Subcutaneous abdominal adipose tissue (tissue), 5 donors: ENCODE measurements around the gene PHF3.

Source experiments
- H3K27ac ChIP-seq: one replicate; pipeline ENCODE4 v1.7.0; 2013; ENCODE audit warnings: low read depth, mild to moderate bottlenecking, inconsistent platforms, low read length, moderate library complexity
- H3K27me3 ChIP-seq, 5 donors: one replicate each; pipeline ENCODE4 v1.7.0; 2013; ENCODE audit warnings: low read length in 5 of 5, inconsistent platforms in 1 of 5; ENCODE audit not compliant: control insufficient read depth in 5 of 5, insufficient read depth in 4 of 5
- H3K36me3 ChIP-seq, 5 donors: one replicate each; pipeline ENCODE4 v1.7.0; 2013; ENCODE audit warnings: low read length in 5 of 5; ENCODE audit not compliant: control insufficient read depth in 5 of 5, insufficient read depth in 5 of 5
- H3K4me1 ChIP-seq, 5 donors: one replicate each; pipeline ENCODE4 v1.7.0; 2013; ENCODE audit warnings: low read length in 5 of 5, mild to moderate bottlenecking in 3 of 5, moderate library complexity in 1 of 5; ENCODE audit not compliant: control insufficient read depth in 5 of 5, insufficient read depth in 5 of 5
- H3K4me3 ChIP-seq, 5 donors: one replicate each; pipeline ENCODE4 v1.7.0; 2013; ENCODE audit warnings: low read length in 5 of 5, low read depth in 1 of 5
- H3K9ac ChIP-seq, 5 donors: one replicate each; pipeline ENCODE4 v1.7.0; 2013; ENCODE audit warnings: low read length in 5 of 5, mild to moderate bottlenecking in 4 of 5, moderate library complexity in 3 of 5
- H3K9me3 ChIP-seq, 5 donors: one replicate each; pipeline ENCODE4 v1.7.0; 2013; ENCODE audit warnings: low read length in 5 of 5; ENCODE audit not compliant: control insufficient read depth in 5 of 5
- donor health status: healthy.
- donor health status: healthy.
- donor health status: healthy.
- donor health status: healthy.
- donor health status: healthy.

PHF3 gene

GRCh38 chr6:63610944-63611343 is 24.7 kb upstream of the PHF3 start:
- Histone ChIP-seq H3K27ac (no peak overlapping the region), H3K9ac (no peak overlapping the region), H3K9me3 (no peaks in the 10 kb centered on the region), H3K4me1 (no peaks in the 10 kb centered on the region), H3K4me3 (no peak overlapping the region), H3K27me3 (no peaks in the 10 kb centered on the region), H3K36me3 (no peaks in the 10 kb centered on the region)

DNA sequence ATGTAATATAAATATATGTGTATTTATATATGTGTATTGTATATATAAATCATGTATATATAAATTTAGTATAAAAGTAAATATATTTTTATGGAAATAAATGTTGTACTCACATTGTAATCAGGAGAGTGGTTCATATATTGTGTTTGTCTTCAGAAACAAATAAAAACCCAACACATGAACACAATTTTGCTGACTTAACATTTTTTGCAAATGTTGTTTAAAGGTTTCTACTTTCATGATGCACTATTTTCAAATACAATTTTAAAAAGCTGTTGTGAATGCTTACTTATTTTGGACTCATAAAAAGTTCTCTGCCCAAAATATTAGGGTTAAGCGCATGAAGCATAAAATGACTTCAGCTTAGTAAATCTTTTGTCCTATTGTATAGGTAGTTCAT is 24.0 kb upstream of the PHF3 start:
- H3K27ac ChIP-seq: no peak overlapping the region
- no peaks in the 10 kb centered on the region for H3K4me1 ChIP-seq
- H3K27me3 ChIP-seq: no peaks in the 10 kb centered on the region
- H3K4me3 ChIP-seq: no peak overlapping the region
- H3K9ac ChIP-seq: no peak overlapping the region
- H3K9me3 ChIP-seq: no peaks in the 10 kb centered on the region
- H3K36me3 ChIP-seq: no peaks in the 10 kb centered on the region

DNA sequence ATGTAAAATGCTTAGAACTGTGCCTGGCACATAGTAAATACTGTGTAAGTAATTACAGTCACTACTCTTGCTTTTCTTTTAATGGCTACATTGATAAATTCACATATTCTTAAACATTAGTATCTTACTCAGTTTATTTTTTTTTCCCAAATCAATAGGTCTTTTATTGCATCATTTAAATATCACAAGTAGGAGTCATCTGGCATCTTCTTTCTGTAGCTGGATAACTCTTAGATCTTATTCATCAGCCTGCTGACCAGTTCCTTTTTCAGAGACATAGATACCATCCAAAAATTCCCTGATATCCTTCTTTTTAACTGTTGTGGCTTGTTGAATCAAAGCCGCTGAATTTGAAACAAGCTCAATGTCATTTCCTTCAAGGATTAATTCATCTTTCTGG is 20.0 kb upstream of the PHF3 start:
- Histone ChIP-seq H3K4me3 (no peak overlapping the region), H3K27me3 (no peaks in the 10 kb centered on the region), H3K9ac (no peak overlapping the region), H3K36me3 (no peaks in the 10 kb centered on the region), H3K27ac (no peak overlapping the region), H3K9me3 (no peaks in the 10 kb centered on the region), H3K4me1 (no peaks in the 10 kb centered on the region)

- Histone ChIP-seq H3K36me3 (no peaks in the 10 kb centered on the region), H3K27ac (no peak overlapping the region), H3K4me1 (no peaks in the 10 kb centered on the region), H3K4me3 (no peak overlapping the region), H3K9me3 (no peaks in the 10 kb centered on the region), H3K9ac (no peak overlapping the region), H3K27me3 (no peaks in the 10 kb centered on the region)
Observed at GRCh38 chr6:63624091-63624490, 11.5 kb upstream of the PHF3 start.

GRCh38 chr6:63630466-63630865 is 5.1 kb upstream of the PHF3 start:
- no peak overlapping the region for H3K4me3 ChIP-seq
- peaks cover 0 to 7% (median 5%) of the 10 kb centered on the region in 5 donors for H3K4me1 ChIP-seq
- no peak overlapping the region for H3K9ac ChIP-seq
- no peaks in the 10 kb centered on the region for H3K9me3 ChIP-seq
- no peaks in the 10 kb centered on the region for H3K27me3 ChIP-seq
- H3K36me3 ChIP-seq: no peaks in the 10 kb centered on the region
- H3K27ac ChIP-seq: no peak overlapping the region

- Histone ChIP-seq H3K9ac (no peak overlapping the region), H3K27me3 (no peaks in the 10 kb centered on the region), H3K9me3 (no peaks in the 10 kb centered on the region), H3K27ac (no peak overlapping the region), H3K4me3 (peak overlapping the region in 2 of 5 donors; percentile 81 to 90), H3K36me3 (no peaks in the 10 kb centered on the region), H3K4me1 (peaks cover 0 to 39% (median 30%) of the 10 kb centered on the region in 5 donors)
Observed at GRCh38 chr6:63634630-63635029, 972 bp upstream of the PHF3 start.

DNA sequence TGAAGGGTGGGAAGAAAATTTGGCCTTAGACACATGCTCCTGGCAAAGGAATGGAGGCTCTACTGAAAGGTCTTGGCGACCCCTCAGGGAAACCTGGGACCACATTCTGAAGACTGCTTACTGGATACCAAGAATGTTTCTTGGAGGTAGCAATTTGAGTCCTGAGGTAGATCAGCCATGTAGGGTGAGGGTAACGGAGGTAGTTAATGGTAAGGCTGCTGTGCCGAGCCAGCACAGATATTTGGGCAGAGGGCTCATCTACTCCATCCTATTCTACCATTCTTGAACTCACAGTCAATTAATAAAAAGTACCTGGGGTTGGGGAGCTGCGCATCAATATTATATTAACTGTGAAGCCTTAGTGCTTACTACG is 401 bp upstream of the PHF3 start:
- Histone ChIP-seq H3K27ac (peak overlapping the region; percentile 96), H3K27me3 (no peaks in the 10 kb centered on the region), H3K4me1 (peaks cover 0 to 44% (median 34%) of the 10 kb centered on the region in 5 donors), H3K4me3 (peak overlapping the region; percentile 81 to 99 (median 94)), H3K36me3 (no peaks in the 10 kb centered on the region), H3K9me3 (no peaks in the 10 kb centered on the region), H3K9ac (peak overlapping the region; percentile 13 to 96 (median 60))

- Histone ChIP-seq H3K4me3 (peak overlapping the region; percentile 90 to 99 (median 94)), H3K27me3 (no peaks in the 10 kb centered on the region), H3K27ac (peak overlapping the region; percentile 96), H3K36me3 (no peaks in the 10 kb centered on the region), H3K9me3 (no peaks in the 10 kb centered on the region), H3K4me1 (peaks cover 0 to 52% (median 40%) of the 10 kb centered on the region in 5 donors), H3K9ac (peak overlapping the region; percentile 73 to 96 (median 87))
Observed at GRCh38 chr6:63636518-63637021, 968 bp downstream of the PHF3 start.

DNA sequence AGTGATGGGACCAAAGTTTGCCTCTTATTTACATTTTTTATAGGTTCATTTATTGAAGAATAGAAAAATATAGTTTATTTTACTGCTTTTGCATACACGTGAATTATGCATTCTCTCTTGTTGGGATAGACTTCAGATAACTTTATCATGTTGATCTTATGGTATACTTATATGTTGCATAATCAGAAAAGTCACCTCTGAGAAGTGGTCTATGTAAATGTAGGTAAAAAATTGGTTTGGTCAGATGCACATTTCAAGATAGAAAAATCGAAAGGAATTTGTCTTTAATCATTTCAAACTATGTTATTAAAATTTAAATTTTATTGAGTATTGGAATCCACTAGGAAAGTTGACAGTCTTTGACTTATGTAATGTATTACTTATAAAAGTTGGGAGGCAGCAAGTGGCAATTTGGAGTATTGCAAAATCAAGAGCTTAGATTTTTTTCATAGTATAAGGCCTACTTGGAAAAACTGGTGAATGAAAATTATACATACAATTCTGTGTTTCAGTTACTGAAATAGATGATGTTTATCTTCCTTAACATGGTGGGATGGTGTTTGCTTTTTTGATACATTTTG is 2.4 kb downstream of the PHF3 start:
- H3K27ac ChIP-seq: peak overlapping the region; percentile 96
- H3K9me3 ChIP-seq: no peaks in the 10 kb centered on the region
- peak overlapping the region in 4 of 5 donors; percentile 32 to 96 (median 80) for H3K9ac ChIP-seq
- peaks cover 0 to 57% (median 41%) of the 10 kb centered on the region in 5 donors for H3K4me1 ChIP-seq
- no peaks in the 10 kb centered on the region for H3K27me3 ChIP-seq
- no peaks in the 10 kb centered on the region for H3K36me3 ChIP-seq
- H3K4me3 ChIP-seq: peak overlapping the region in 1 of 5 donors; percentile 90

- Histone ChIP-seq H3K9me3 (no peaks in the 10 kb centered on the region), H3K36me3 (no peaks in the 10 kb centered on the region), H3K27ac (peak overlapping the region; percentile 96), H3K9ac (no peak overlapping the region), H3K4me1 (peaks cover 0 to 71% (median 52%) of the 10 kb centered on the region in 5 donors), H3K27me3 (no peaks in the 10 kb centered on the region), H3K4me3 (no peak overlapping the region)
Observed at GRCh38 chr6:63640062-63640461, 4.5 kb downstream of the PHF3 start.
